ENCODE results near the gene CNOT1.

The CNOT1 gene

DNA sequence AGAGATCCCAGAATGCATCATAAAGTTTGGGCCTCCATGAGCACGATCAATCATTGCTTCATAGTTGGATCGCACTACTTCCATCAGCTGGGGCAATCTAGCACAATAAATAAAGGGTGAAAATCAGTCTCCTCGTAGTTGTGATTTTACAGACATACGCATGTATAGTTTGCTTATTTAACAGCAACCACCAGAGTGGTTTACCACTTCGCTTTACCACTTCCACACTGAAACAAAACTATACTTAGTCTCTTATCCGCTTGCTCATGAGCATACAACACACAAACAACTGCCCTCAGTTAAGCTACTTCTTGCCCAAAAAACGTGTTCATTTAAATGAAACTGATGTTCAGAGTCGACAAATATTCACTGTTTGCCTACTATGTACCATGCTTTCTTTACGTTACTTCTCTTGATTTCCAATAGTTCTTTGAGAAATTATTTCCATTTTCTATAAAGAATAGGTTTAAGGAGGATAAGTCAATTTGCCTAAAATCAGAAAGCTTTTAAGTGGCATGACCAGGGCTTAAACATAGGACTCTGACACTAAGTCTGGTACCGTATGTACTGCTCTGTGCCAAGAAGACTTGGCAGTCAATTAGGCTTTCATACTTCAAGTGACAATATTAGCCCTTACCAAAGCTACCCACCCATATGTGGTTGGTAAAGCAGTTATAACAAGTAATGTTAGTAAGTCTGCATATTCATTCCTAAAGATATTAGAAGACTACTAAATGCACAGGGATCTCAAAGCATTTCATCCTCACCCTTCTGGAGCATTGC lies 92.3 kb downstream of the CNOT1 start:
- no peaks in the 10 kb centered on the region for H3K27me3 ChIP-seq (ENCODE audit: control insufficient read depth, insufficient read depth, low read length)
- no peaks in the 10 kb centered on the region for H3K9me3 ChIP-seq (ENCODE audit: control insufficient read depth, insufficient read depth, low read length)
- H3K4me3 ChIP-seq (ENCODE audit: low read depth, low read length): no peak overlapping the region
- H3K9ac ChIP-seq (ENCODE audit: low read depth, low read length): no peak overlapping the region
- H3K4me1 ChIP-seq (ENCODE audit: control insufficient read depth, insufficient read depth, low read length): no peaks in the 10 kb centered on the region
- no peak overlapping the region for H3K27ac ChIP-seq (ENCODE audit: low read depth, low read length)
- peaks cover 98% of the 10 kb centered on the region for H3K36me3 ChIP-seq (ENCODE audit: control insufficient read depth, insufficient read depth, low read length)

DNA sequence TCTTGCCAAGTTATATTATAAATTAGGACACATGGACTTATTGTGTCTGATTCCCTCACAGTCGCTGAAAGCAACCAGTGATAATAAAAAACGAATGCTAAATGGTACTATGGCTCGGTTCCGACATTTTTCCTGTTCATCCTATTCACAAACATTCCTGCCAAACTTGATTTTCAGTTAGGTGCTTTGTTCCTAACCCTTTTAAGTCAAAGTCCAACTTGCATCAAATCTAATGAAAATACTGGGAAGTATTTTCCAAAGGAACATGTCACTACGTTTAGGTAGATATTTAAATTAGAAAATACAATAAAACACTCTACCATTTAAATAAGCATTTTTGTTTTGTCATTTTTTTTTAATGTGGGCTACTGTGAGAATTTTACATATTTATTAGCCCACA lies 93.3 kb downstream of the CNOT1 start:
- H3K9me3 ChIP-seq (ENCODE audit: control insufficient read depth, insufficient read depth, low read length): no peaks in the 10 kb centered on the region
- no peak overlapping the region for H3K27ac ChIP-seq (ENCODE audit: low read depth, low read length)
- H3K4me1 ChIP-seq (ENCODE audit: control insufficient read depth, insufficient read depth, low read length): no peaks in the 10 kb centered on the region
- peaks cover 98% of the 10 kb centered on the region for H3K36me3 ChIP-seq (ENCODE audit: control insufficient read depth, insufficient read depth, low read length)
- no peak overlapping the region for H3K4me3 ChIP-seq (ENCODE audit: low read depth, low read length)
- H3K27me3 ChIP-seq (ENCODE audit: control insufficient read depth, insufficient read depth, low read length): no peaks in the 10 kb centered on the region
- no peak overlapping the region for H3K9ac ChIP-seq (ENCODE audit: low read depth, low read length)

DNA sequence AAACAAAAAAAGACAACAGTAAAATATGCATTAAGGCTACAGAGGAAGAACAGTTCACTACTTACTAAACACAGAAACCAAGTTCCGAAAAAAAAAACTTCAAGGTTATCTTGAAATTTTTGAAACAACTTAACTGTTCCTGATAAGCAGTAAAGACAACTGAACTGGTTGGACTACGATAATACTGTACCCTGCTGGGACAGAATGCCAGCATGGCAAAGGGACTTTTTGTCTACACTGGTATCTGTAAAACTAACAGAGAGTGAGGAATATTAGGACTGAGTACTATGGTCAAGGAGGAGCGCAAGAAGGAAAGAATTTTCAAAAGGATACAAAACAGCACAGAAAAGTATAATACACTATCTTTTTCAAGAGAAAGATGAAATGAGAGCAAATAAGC lies 94.5 kb downstream of the CNOT1 start:
- H3K9ac ChIP-seq (ENCODE audit: low read depth, low read length): no peak overlapping the region
- H3K4me1 ChIP-seq (ENCODE audit: control insufficient read depth, insufficient read depth, low read length): no peaks in the 10 kb centered on the region
- H3K27me3 ChIP-seq (ENCODE audit: control insufficient read depth, insufficient read depth, low read length): no peaks in the 10 kb centered on the region
- no peak overlapping the region for H3K27ac ChIP-seq (ENCODE audit: low read depth, low read length)
- no peaks in the 10 kb centered on the region for H3K9me3 ChIP-seq (ENCODE audit: control insufficient read depth, insufficient read depth, low read length)
- H3K4me3 ChIP-seq (ENCODE audit: low read depth, low read length): no peak overlapping the region
- peaks cover 98% of the 10 kb centered on the region for H3K36me3 ChIP-seq (ENCODE audit: control insufficient read depth, insufficient read depth, low read length)

DNA sequence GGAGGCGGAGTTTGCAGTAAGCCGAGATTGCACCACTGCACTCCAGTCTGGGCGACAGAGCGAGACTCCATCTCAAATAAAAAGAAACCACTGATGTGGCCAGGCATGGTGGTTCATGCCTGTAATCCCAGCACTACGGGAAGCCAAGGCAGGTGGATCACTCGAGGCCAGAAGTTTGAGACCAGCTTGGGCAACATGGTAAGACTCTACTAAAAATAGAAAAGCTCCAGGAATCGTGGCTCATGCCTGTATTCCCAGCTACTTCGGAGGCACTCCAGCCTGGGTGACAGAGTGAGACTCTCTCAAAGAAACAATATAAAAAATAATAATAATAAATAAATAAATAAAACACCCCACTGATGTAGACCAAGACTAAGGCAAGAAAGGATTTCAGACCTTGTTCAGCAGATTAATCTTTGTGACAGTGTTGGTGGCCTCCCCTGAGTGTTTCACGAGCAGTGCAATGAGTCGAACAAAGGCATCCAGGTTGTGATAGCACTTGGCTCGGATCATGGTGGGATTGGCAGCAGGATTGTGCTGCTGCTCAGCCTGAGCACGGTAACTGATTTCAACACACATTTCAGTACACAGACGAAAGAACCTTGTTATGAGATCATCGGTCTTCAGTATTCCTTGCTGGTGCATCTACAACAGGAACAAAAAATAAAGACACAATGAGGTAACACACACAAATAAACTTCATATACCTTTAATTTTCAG lies 95.7 kb downstream of the CNOT1 start:
- H3K9me3 ChIP-seq (ENCODE audit: control insufficient read depth, insufficient read depth, low read length): no peaks in the 10 kb centered on the region
- peaks cover 98% of the 10 kb centered on the region for H3K36me3 ChIP-seq (ENCODE audit: control insufficient read depth, insufficient read depth, low read length)
- no peak overlapping the region for H3K9ac ChIP-seq (ENCODE audit: low read depth, low read length)
- H3K27me3 ChIP-seq (ENCODE audit: control insufficient read depth, insufficient read depth, low read length): no peaks in the 10 kb centered on the region
- no peak overlapping the region for H3K27ac ChIP-seq (ENCODE audit: low read depth, low read length)
- no peaks in the 10 kb centered on the region for H3K4me1 ChIP-seq (ENCODE audit: control insufficient read depth, insufficient read depth, low read length)
- H3K4me3 ChIP-seq (ENCODE audit: low read depth, low read length): no peak overlapping the region

DNA sequence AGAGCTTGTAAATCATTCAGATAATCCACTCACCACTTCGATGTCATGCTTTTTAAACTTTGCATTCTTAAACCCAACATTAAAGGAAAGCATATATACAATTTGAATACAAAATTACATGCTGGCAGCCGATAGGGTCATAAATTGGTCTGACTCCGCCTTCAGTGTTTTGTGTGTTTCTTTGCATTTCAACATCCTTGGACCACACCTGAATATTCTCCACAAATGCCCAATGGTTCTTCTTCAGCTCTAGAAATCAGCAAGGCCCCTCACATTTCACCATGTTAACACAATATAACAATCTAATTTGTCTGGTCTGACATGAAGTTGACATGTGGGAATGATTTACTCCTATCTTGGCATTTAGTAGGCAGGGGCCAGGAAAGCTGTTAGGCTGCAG lies 97.2 kb downstream of the CNOT1 start:
- no peak overlapping the region for H3K27ac ChIP-seq (ENCODE audit: low read depth, low read length)
- no peaks in the 10 kb centered on the region for H3K9me3 ChIP-seq (ENCODE audit: control insufficient read depth, insufficient read depth, low read length)
- H3K36me3 ChIP-seq (ENCODE audit: control insufficient read depth, insufficient read depth, low read length): peaks cover 98% of the 10 kb centered on the region
- no peak overlapping the region for H3K4me3 ChIP-seq (ENCODE audit: low read depth, low read length)
- H3K4me1 ChIP-seq (ENCODE audit: control insufficient read depth, insufficient read depth, low read length): no peaks in the 10 kb centered on the region
- H3K9ac ChIP-seq (ENCODE audit: low read depth, low read length): no peak overlapping the region
- H3K27me3 ChIP-seq (ENCODE audit: control insufficient read depth, insufficient read depth, low read length): no peaks in the 10 kb centered on the region

DNA sequence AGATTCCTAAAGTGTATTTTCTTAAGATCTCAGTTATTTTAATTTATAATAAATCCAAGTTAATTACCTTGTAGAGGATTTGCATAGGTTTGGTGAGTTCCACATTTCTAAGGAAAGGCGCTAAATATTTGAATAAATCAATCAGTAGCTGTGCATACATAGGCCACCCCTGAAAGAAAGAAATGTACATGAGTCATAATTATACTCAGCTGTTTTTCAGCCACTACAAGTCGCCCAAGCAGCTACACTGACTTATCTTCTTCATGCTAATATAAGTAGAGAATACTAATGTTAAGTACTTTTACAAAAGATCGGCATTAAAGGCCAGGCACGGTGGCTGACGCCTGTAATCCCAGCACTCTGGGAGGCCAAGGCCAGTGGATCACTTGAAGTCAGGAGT lies 99.4 kb downstream of the CNOT1 start:
- Histone ChIP-seq H3K9ac (ENCODE audit: low read depth, low read length) (no peak overlapping the region), H3K36me3 (ENCODE audit: control insufficient read depth, insufficient read depth, low read length) (peaks cover 96% of the 10 kb centered on the region), H3K27ac (ENCODE audit: low read depth, low read length) (no peak overlapping the region)

DNA sequence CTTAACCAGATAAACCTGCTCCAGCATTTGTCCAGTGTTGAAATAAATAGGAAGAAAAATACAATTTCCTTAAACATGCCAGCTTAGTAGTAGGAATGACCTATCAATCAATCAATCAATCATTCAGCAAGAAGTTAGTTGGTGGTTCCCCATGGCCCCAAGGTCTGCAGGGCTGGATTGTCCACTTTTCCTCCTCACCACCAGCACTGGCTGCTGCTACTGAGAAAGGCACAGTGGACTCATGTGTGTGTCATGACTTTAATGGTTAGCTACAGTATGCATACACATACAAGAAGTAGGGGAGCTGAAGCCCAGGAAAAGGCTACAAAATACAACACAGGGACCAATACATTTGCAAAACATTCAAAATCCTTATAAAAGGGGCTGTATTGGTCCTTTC lies 109.9 kb downstream of the CNOT1 start:
- H3K36me3 ChIP-seq (ENCODE audit: control insufficient read depth, insufficient read depth, low read length): peaks cover 84% of the 10 kb centered on the region
- peaks cover 10% of the 10 kb centered on the region for H3K4me1 ChIP-seq (ENCODE audit: control insufficient read depth, insufficient read depth, low read length)
- H3K9ac ChIP-seq (ENCODE audit: low read depth, low read length): no peak overlapping the region
- H3K27me3 ChIP-seq (ENCODE audit: control insufficient read depth, insufficient read depth, low read length): no peaks in the 10 kb centered on the region
- H3K9me3 ChIP-seq (ENCODE audit: control insufficient read depth, insufficient read depth, low read length): no peaks in the 10 kb centered on the region
- no peak overlapping the region for H3K27ac ChIP-seq (ENCODE audit: low read depth, low read length)
- H3K4me3 ChIP-seq (ENCODE audit: low read depth, low read length): no peak overlapping the region

More for the DNA sequence above, 99.4 kb downstream of the CNOT1 start:
- Histone ChIP-seq H3K4me1 (ENCODE audit: control insufficient read depth, insufficient read depth, low read length) (no peaks in the 10 kb centered on the region), H3K4me3 (ENCODE audit: low read depth, low read length) (no peak overlapping the region), H3K27me3 (ENCODE audit: control insufficient read depth, insufficient read depth, low read length) (no peaks in the 10 kb centered on the region), H3K9me3 (ENCODE audit: control insufficient read depth, insufficient read depth, low read length) (no peaks in the 10 kb centered on the region)

DNA sequence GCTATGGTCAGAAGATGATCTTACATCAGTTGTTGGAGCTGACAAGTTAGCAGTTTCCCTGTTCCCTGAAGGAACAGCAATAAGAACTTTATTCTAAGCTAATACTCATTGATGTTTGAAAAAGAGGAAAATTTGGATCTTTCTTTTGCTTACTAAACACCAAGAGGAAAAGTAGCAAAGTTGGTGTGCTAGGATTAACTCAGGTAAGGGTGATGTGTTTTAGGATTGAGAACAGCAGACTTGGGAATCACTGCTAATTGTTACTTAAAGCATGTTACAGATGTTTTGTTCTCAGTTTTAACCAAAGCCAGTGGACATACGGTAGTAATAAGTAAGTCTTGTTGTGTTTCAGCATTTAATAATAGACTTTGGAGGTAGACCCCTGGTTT lies 110.7 kb downstream of the CNOT1 start:
- Histone ChIP-seq H3K4me3 (ENCODE audit: low read depth, low read length) (no peak overlapping the region), H3K36me3 (ENCODE audit: control insufficient read depth, insufficient read depth, low read length) (peaks cover 76% of the 10 kb centered on the region), H3K27me3 (ENCODE audit: control insufficient read depth, insufficient read depth, low read length) (no peaks in the 10 kb centered on the region), H3K9me3 (ENCODE audit: control insufficient read depth, insufficient read depth, low read length) (no peaks in the 10 kb centered on the region), H3K27ac (ENCODE audit: low read depth, low read length) (peak overlapping the region; percentile 41), H3K9ac (ENCODE audit: low read depth, low read length) (no peak overlapping the region), H3K4me1 (ENCODE audit: control insufficient read depth, insufficient read depth, low read length) (peaks cover 12% of the 10 kb centered on the region)

DNA sequence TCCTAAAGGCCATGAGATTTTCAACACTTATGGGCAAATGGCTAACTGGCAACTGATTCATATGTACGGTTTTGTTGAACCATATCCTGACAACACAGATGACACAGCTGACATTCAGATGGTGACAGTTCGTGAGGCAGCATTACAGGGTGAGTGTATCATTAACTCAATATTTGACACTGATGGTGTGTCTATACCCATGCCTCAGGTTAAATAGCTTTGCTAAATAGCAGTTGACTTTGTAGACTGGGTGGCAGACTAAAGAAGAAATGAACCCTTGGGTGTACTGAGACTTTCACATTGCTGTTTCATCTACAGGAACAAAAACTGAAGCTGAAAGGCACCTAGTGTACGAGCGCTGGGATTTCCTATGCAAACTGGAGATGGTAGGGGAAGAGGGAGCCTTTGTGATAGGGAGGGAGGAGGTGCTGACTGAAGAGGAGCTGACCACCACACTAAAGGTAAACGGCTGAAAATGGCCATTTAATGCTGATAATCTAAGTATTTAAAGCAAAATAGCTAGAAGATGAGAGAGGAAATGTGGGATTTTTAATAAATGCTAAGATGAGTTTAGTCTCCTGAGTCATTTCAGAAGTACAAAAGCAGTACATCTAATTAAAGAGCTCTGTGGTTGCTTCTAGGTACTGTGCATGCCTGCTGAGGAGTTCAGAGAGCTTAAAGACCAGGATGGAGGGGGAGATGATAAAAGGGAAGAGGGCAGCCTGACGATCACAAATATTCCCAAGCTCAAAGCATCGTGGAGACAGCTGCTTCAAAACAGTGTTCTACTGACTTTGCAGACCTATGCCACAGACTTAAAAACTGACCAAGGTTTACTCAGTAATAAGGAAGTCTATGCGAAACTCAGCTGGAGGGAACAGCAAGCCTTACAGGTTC lies 111.3 kb downstream of the CNOT1 start:
- Histone ChIP-seq H3K27me3 (ENCODE audit: control insufficient read depth, insufficient read depth, low read length) (no peaks in the 10 kb centered on the region), H3K36me3 (ENCODE audit: control insufficient read depth, insufficient read depth, low read length) (peaks cover 70% of the 10 kb centered on the region), H3K27ac (ENCODE audit: low read depth, low read length) (peak overlapping the region; percentile 41), H3K4me3 (ENCODE audit: low read depth, low read length) (no peak overlapping the region), H3K9me3 (ENCODE audit: control insufficient read depth, insufficient read depth, low read length) (no peaks in the 10 kb centered on the region), H3K9ac (ENCODE audit: low read depth, low read length) (no peak overlapping the region), H3K4me1 (ENCODE audit: control insufficient read depth, insufficient read depth, low read length) (peaks cover 12% of the 10 kb centered on the region)

DNA sequence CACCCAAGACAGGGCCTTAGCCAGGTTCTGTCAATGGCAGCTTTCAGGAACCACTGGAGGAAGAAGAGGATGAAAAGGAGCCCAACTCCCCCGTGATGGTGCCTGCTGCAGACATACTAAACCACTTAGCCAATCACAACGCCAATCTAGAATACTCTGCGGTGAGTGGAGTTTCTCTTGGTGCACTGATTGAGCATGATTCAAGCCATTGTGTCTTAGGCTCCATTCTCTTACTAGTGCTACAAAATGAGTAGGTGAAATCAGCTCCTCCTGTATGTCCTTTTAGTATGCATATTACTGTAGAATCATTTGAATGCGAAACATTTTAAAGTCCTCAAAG lies 112.9 kb downstream of the CNOT1 start:
- Histone ChIP-seq H3K27ac (ENCODE audit: low read depth, low read length) (no peak overlapping the region), H3K4me3 (ENCODE audit: low read depth, low read length) (peak overlapping the region; percentile 89), H3K9me3 (ENCODE audit: control insufficient read depth, insufficient read depth, low read length) (no peaks in the 10 kb centered on the region), H3K36me3 (ENCODE audit: control insufficient read depth, insufficient read depth, low read length) (peaks cover 54% of the 10 kb centered on the region), H3K9ac (ENCODE audit: low read depth, low read length) (no peak overlapping the region), H3K4me1 (ENCODE audit: control insufficient read depth, insufficient read depth, low read length) (peaks cover 12% of the 10 kb centered on the region), H3K27me3 (ENCODE audit: control insufficient read depth, insufficient read depth, low read length) (no peaks in the 10 kb centered on the region)

Data from HUES48 (cell line).